Common myeloid progenitor, CD34-positive (primary cell): ENCODE measurements around the gene TRAF7.

Experiments used
- CTCF ChIA-PET: fragments of 350-600 bp; sonication (Branson Sonifier 250); formaldehyde crosslinking; loops from one replicate; lab custom pipeline; 2021; ENCODE audit warnings: antibody characterized with exemption; lab: Charles Lee
- POLR2A ChIA-PET: fragments of 350-600 bp; sonication (Branson Sonifier 250); formaldehyde crosslinking; loops from one replicate; lab custom pipeline; 2021; ENCODE audit warnings: antibody characterized with exemption; lab: Charles Lee
- DNase-seq, 3 donors: peaks; one replicate each; pipeline versions ENCODE4 v3.0.0 to v3.0.0-alpha.2; 2013
- H3K27ac ChIP-seq, 2 experiments: 1 replicate in 1 of 2; 2 replicates in 1 of 2; pipeline ENCODE4 v1.7.0; 2013; ENCODE audit warnings: inconsistent platforms in 2 of 2, low read length in 2 of 2, mild to moderate bottlenecking in 2 of 2, low read depth in 1 of 2, moderate library complexity in 1 of 2; ENCODE audit not compliant: severe bottlenecking in 2 of 2, insufficient read depth in 1 of 2, poor library complexity in 1 of 2
- H3K27me3 ChIP-seq, 5 experiments: replicated peaks in 2 of 5; 1 replicate in 3 of 5; 2 replicates in 2 of 5; pipeline versions ENCODE4 v1.6.1 to v1.7.0; 2013; ENCODE audit warnings: low read length in 4 of 5, mild to moderate bottlenecking in 2 of 5, moderate library complexity in 2 of 5, inconsistent platforms in 1 of 5; ENCODE audit not compliant: insufficient read depth in 5 of 5, control insufficient read depth in 4 of 5
- H3K36me3 ChIP-seq, 4 experiments: 1 replicate in 2 of 4; 2 replicates in 2 of 4; pipeline versions ENCODE4 v1.6.1 to v1.7.0; 2013; ENCODE audit warnings: low read length in 3 of 4, control low read depth in 1 of 4, mild to moderate bottlenecking in 1 of 4; ENCODE audit not compliant: control insufficient read depth in 4 of 4, insufficient read depth in 4 of 4
- H3K4me1 ChIP-seq, 4 experiments: 1 replicate in 3 of 4; 2 replicates in 1 of 4; pipeline versions ENCODE4 v1.6.1 to v1.7.1; 2013; ENCODE audit warnings: low read length in 3 of 4, mild to moderate bottlenecking in 3 of 4, control low read depth in 1 of 4, inconsistent platforms in 1 of 4, moderate library complexity in 1 of 4; ENCODE audit not compliant: control insufficient read depth in 4 of 4, insufficient read depth in 4 of 4; ENCODE audit errors: control extremely low read depth in 1 of 4
- H3K4me3 ChIP-seq, 7 experiments: 1 replicate in 4 of 7; 2 replicates in 3 of 7; pipeline versions ENCODE4 v1.5.1 to v1.7.0; 2013; ENCODE audit warnings: mild to moderate bottlenecking in 7 of 7, low read length in 6 of 7, moderate library complexity in 6 of 7, inconsistent platforms in 2 of 7, low read depth in 2 of 7, control low read depth in 1 of 7; ENCODE audit not compliant: insufficient read depth in 4 of 7, control insufficient read depth in 1 of 7; ENCODE audit errors: extremely low read depth in 1 of 7
- H3K9me3 ChIP-seq, 5 experiments: 1 replicate in 4 of 5; 2 replicates in 1 of 5; pipeline versions ENCODE4 v1.6.1 to v1.7.1; 2013; ENCODE audit warnings: low read length in 4 of 5, mild to moderate bottlenecking in 2 of 5, inconsistent platforms in 1 of 5, low read depth in 1 of 5, moderate library complexity in 1 of 5; ENCODE audit not compliant: control insufficient read depth in 4 of 5, insufficient read depth in 2 of 5; ENCODE audit errors: control extremely low read depth in 1 of 5
- WGBS: methylation state at CpG from one replicate; pipeline ENCODE4 v1.1.5; 2013; ENCODE audit not compliant: insufficient coverage; 5-methylcytosine and 5-hydroxymethylcytosine counted together

Gene TRAF7

DNA sequence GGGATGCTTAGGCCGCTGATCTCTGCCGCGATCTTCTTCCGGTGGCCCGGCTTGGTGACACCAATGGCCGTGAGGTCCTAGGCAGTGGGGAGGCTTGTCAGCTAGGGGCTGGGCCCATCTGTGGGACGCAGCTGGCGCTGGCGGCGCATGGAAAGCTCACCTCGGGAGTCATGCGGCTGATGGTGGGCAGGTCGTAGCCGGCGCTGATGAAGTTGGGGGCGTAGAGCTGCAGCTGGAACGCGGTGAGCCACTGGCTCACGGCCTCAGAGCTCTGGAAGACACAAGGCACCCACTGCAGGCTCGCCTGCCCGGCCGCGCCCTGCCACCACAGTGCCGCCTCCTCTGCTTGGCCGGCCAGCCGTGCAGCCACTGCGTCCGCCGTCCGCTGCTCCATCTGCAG is 28.1 kb downstream of the TRAF7 start:
- DNase-seq, result no peak
- no peak overlapping the region for H3K4me3 ChIP-seq
- H3K27ac ChIP-seq, result no peak overlapping the region
- no peaks in the 10 kb centered on the region for H3K36me3 ChIP-seq
- H3K4me1 ChIP-seq, result no peaks in the 10 kb centered on the region
- ChIA-PET POLR2A (interaction anchor here (1.7 kb wide), 1 partner anchor 29 kb away, joined by 4 read pairs; the partner anchor contains the start of gene TRAF7), CTCF (interaction anchor here (2.1 kb wide), 1 partner anchor 10 kb away, joined by 5 read pairs; no protein-coding TSS in a partner anchor)
- H3K9me3 ChIP-seq, result no peaks in the 10 kb centered on the region
- H3K27me3 ChIP-seq, result peaks cover 0 to 7% (median 0%) of the 10 kb centered on the region in 5 experiments
- 94% methylated on average over 23 of the region's 30 CpGs for WGBS

DNA sequence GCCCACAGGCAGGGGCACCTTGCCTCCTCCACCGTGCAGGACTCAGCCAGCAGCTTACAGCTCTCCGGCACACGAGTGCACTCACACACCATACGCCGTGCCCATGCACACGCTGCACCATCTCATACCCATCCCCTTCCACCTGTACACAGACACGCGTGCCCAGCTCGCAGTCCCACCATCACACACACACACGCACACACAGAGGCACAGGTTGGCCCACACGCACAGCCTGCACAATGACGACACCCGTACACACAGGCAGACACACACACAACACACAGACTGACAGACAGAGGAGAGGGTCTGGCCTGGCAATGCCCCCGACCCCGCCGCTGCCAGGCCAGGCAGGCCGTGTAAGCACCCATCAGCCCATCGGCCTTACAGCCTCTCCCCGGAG is 28.8 kb downstream of the TRAF7 start:
- ChIA-PET CTCF (interaction anchor here (2.1 kb wide), 1 partner anchor 10 kb away, joined by 5 read pairs; no protein-coding TSS in a partner anchor), POLR2A (no interaction called here)
- H3K27ac ChIP-seq, result no peak overlapping the region
- H3K27me3 ChIP-seq, result peaks cover 0 to 5% (median 0%) of the 10 kb centered on the region in 5 experiments
- no peaks in the 10 kb centered on the region for H3K36me3 ChIP-seq
- H3K4me1 ChIP-seq, result no peaks in the 10 kb centered on the region
- no peaks in the 10 kb centered on the region for H3K9me3 ChIP-seq
- 92% methylated on average over 8 of the region's 19 CpGs for WGBS
- H3K4me3 ChIP-seq, result no peak overlapping the region
- no peak for DNase-seq

- ChIA-PET POLR2A (no interaction called here), CTCF (interaction anchor here (1.9 kb wide), 1 partner anchor 9 kb away, joined by 5 read pairs; no protein-coding TSS in a partner anchor)
- 89% methylated on average over 20 of the region's 20 CpGs for WGBS
- Histone ChIP-seq H3K36me3 (no peaks in the 10 kb centered on the region), H3K4me1 (no peaks in the 10 kb centered on the region), H3K4me3 (no peak overlapping the region), H3K27me3 (no peaks in the 10 kb centered on the region), H3K9me3 (no peaks in the 10 kb centered on the region), H3K27ac (no peak overlapping the region)
- no peak for DNase-seq
These were observed 29.4 kb downstream of the TRAF7 start for GRCh38 chr16:2184962-2185361.

DNA sequence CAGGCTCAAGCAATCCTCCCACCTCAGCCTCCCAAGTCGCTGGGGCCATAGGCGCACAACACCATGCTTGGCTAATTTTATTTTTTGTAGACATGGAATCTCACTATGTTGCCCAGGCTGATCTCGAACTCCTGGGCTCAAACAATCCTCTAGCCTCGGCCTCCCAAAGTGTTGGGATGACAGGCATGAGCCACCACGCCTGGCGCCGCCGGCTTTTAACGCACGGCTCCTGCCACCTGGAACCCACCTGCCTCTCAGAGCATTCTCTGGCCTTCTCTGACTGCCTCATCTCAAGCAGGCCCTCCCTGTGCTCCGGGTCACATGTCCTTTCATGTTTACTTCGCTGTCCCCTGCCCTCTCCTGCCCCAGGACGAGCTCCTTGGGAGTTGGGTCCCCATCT is 30.5 kb downstream of the TRAF7 start:
- Histone ChIP-seq H3K27ac (no peak overlapping the region), H3K9me3 (no peaks in the 10 kb centered on the region), H3K4me1 (no peaks in the 10 kb centered on the region), H3K27me3 (no peaks in the 10 kb centered on the region), H3K36me3 (no peaks in the 10 kb centered on the region), H3K4me3 (no peak overlapping the region)
- DNase-seq, result no peak
- POLR2A ChIA-PET, result no interaction called here
- WGBS, result 94% methylated on average over 13 of the region's 13 CpGs
- CTCF ChIA-PET, result interaction anchor here (1.9 kb wide), 1 partner anchor 8 kb away, joined by 5 read pairs; no protein-coding TSS in a partner anchor

- Histone ChIP-seq H3K27ac (no peak overlapping the region), H3K36me3 (no peaks in the 10 kb centered on the region), H3K4me3 (no peak overlapping the region), H3K4me1 (no peaks in the 10 kb centered on the region), H3K27me3 (no peaks in the 10 kb centered on the region), H3K9me3 (no peaks in the 10 kb centered on the region)
- 98% methylated on average over 18 of the region's 20 CpGs for WGBS
- no peak for DNase-seq
- ChIA-PET POLR2A (no interaction called here), CTCF (interaction anchor here (1.9 kb wide), 1 partner anchor 8 kb away, joined by 5 read pairs; no protein-coding TSS in a partner anchor)
These were observed 30.9 kb downstream of the TRAF7 start for GRCh38 chr16:2186505-2186904.

DNA sequence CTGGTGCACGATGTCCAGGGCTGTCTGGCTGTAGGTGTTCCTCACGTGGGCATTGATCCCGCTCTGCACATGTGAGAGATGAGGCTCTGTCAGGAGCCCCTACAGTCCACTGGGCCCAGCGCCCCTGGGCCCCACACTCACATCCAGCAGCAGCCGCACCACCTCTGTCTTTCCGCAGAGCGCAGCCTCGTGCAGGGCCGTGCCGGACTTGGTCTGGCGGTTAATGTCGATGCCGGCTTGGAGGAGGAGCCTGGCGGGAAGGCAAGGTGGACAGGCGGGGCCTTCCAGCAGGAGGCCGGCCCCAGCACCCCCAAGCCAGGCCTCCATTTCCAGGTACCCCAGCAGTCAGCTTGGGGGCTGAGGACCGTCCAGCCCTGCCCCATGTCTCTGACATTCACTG is 31.6 kb downstream of the TRAF7 start:
- H3K36me3 ChIP-seq, result no peaks in the 10 kb centered on the region
- H3K27me3 ChIP-seq, result no peaks in the 10 kb centered on the region
- no peaks in the 10 kb centered on the region for H3K4me1 ChIP-seq
- H3K9me3 ChIP-seq, result no peaks in the 10 kb centered on the region
- CTCF ChIA-PET, result interaction anchor here (1.4 kb wide), 1 partner anchor 65 kb away, joined by 4 read pairs; the partner anchor contains the start of gene ECI1
- H3K4me3 ChIP-seq, result no peak overlapping the region
- no peak overlapping the region for H3K27ac ChIP-seq
- WGBS, result 88% methylated on average over 16 of the region's 17 CpGs
- POLR2A ChIA-PET, result no interaction called here
- no peak for DNase-seq

- DNase-seq, result no peak
- POLR2A ChIA-PET, result interaction anchor here (0.6 to 0.7 kb wide), 2 partner anchors 24 to 142 kb away, joined by 5 read pairs; no protein-coding TSS in a partner anchor
These were observed 32.8 kb downstream of the TRAF7 start for GRCh38 chr16:2188395-2188794.

More at GRCh38 chr16:2188395-2188794, 32.8 kb downstream of the TRAF7 start:
- WGBS, result 100% methylated on average over 4 of the region's 8 CpGs
- Histone ChIP-seq H3K9me3 (no peaks in the 10 kb centered on the region), H3K36me3 (no peaks in the 10 kb centered on the region), H3K27me3 (peaks cover 0 to 3% (median 0%) of the 10 kb centered on the region in 5 experiments), H3K4me3 (no peak overlapping the region), H3K27ac (no peak overlapping the region), H3K4me1 (no peaks in the 10 kb centered on the region)
- CTCF ChIA-PET, result interaction anchor here (1.4 kb wide), 1 partner anchor 63 kb away, joined by 4 read pairs; the partner anchor contains the start of gene ECI1
